ENCODE data around the gene FAAH. TPM values are rescaled to one million over a fixed set of nuclear protein-coding genes. Genes with fewer than 3 reads are reported as not detected.
"Not testable (repeated sequence)": the region's sequence is repeated elsewhere in the genome, so short reads cannot be mapped to it uniquely, and the experiment has no call there.

The FAAH gene
- 1.3 TPM in 1 of 2 replicates, not detected in the other for total RNA-seq (2014; rRNA removed; shearing (Covaris generic); ENCODE audit: low replicate concordance)

- no peak for DNase-seq
- H3K9me3 ChIP-seq (ENCODE audit: low read length), result no peaks in the 10 kb centered on the region
These were observed at the start of gene FAAH for GRCh38 chr1:46394108-46394871. Gene FAAH (plus strand): TSS chr1:46394317. CDS start chr1:46394349, 32 bp downstream.

GRCh38 chr1:46344481-46344880, 49.6 kb upstream of the FAAH start:
- peaks cover 28% of the 10 kb centered on the region for H3K79me2 ChIP-seq (ENCODE audit: low read length)
- peaks cover 7% of the 10 kb centered on the region; the same call in 1 of the 2 replicates for H4K20me1 ChIP-seq (ENCODE audit: insufficient read depth, low read depth, low read length)
- H3K9ac ChIP-seq (ENCODE audit: low read length), result no peak overlapping the region
- no peaks in the 10 kb centered on the region for H3K27me3 ChIP-seq (ENCODE audit: low read length)
- H2AFZ ChIP-seq (ENCODE audit: low read length), result no peak overlapping the region
- no peak overlapping the region for H3K4me2 ChIP-seq (ENCODE audit: low read depth, low read length, poor library complexity, severe bottlenecking)
- H3K4me3 ChIP-seq (ENCODE audit: low read length), result no peak overlapping the region
- peaks cover 12% of the 10 kb centered on the region for H3K36me3 ChIP-seq (ENCODE audit: insufficient read depth, low read length)
- no peaks in the 10 kb centered on the region for H3K9me2 ChIP-seq (replicated peaks; ENCODE audit: insufficient read depth, low read length)
- no peak overlapping the region for H3K27ac ChIP-seq (ENCODE audit: low read length)
- peaks cover 22% of the 10 kb centered on the region for H3K4me1 ChIP-seq (ENCODE audit: low read length)
- H3K9me3 ChIP-seq (ENCODE audit: low read length), result no peaks in the 10 kb centered on the region
- DNase-seq, result no peak

More at GRCh38 chr1:46394108-46394871, at the start of gene FAAH:
- Histone ChIP-seq H3K9ac (ENCODE audit: low read length) (no peak within 1 kb of the TSS), H3K36me3 (ENCODE audit: insufficient read depth, low read length) (no peaks in the 10 kb centered on the region), H3K27ac (ENCODE audit: low read length) (no peak within 1 kb of the TSS), H3K4me2 (ENCODE audit: low read depth, low read length, poor library complexity, severe bottlenecking) (no peak within 1 kb of the TSS), H2AFZ (ENCODE audit: low read length) (no peak within 1 kb of the TSS), H3K79me2 (ENCODE audit: low read length) (no peaks in the 10 kb centered on the region), H4K20me1 (ENCODE audit: insufficient read depth, low read depth, low read length) (no peaks in the 10 kb centered on the region), H3K4me3 (ENCODE audit: low read length) (no peak within 1 kb of the TSS), H3K4me1 (ENCODE audit: low read length) (no peaks in the 10 kb centered on the region), H3K27me3 (ENCODE audit: low read length) (no peaks in the 10 kb centered on the region), H3K9me2 (replicated peaks; ENCODE audit: insufficient read depth, low read length) (no peaks in the 10 kb centered on the region)

GRCh38 chr1:46345281-46345680, 48.8 kb upstream of the FAAH start:
- no peaks in the 10 kb centered on the region for H3K27me3 ChIP-seq (ENCODE audit: low read length)
- peaks cover 20% of the 10 kb centered on the region for H3K36me3 ChIP-seq (ENCODE audit: insufficient read depth, low read length)
- peaks cover 32% of the 10 kb centered on the region for H3K79me2 ChIP-seq (ENCODE audit: low read length)
- H3K9ac ChIP-seq (ENCODE audit: low read length), result no peak overlapping the region
- peaks cover 7% of the 10 kb centered on the region; the same call in 1 of the 2 replicates for H4K20me1 ChIP-seq (ENCODE audit: insufficient read depth, low read depth, low read length)
- DNase-seq, result peak; percentile 20
- no peaks in the 10 kb centered on the region for H3K9me2 ChIP-seq (replicated peaks; ENCODE audit: insufficient read depth, low read length)
- H3K4me3 ChIP-seq (ENCODE audit: low read length), result no peak overlapping the region
- H3K4me1 ChIP-seq (ENCODE audit: low read length), result peaks cover 14% of the 10 kb centered on the region
- no peak overlapping the region for H3K4me2 ChIP-seq (ENCODE audit: low read depth, low read length, poor library complexity, severe bottlenecking)
- H3K27ac ChIP-seq (ENCODE audit: low read length), result no peak overlapping the region
- no peaks in the 10 kb centered on the region for H3K9me3 ChIP-seq (ENCODE audit: low read length)
- no peak overlapping the region for H2AFZ ChIP-seq (ENCODE audit: low read length)

DNA sequence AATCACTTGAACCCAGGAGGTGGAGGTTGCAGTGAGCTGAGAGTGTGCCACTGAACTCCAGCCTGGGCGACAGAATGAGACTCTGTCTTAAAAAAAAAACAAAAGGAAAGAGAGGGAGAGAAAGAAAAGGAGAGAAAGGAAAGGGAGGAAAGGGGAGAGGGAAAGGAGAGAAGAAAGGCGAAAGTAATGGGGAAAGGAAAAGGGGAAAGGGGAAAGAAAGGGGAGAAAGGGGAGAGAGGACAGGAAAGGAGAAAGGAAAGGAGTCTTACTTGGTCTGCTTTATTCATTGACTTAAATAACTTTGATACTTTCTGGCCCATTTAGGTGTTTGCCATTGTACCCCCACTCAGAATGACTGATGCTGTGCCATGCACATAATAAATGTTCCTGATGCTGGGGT, 41.8 kb upstream of the FAAH start:
- Histone ChIP-seq H3K4me1 (ENCODE audit: low read length) (no peaks in the 10 kb centered on the region), H4K20me1 (ENCODE audit: insufficient read depth, low read depth, low read length) (no peaks in the 10 kb centered on the region), H3K4me2 (ENCODE audit: low read depth, low read length, poor library complexity, severe bottlenecking) (no peak overlapping the region), H3K36me3 (ENCODE audit: insufficient read depth, low read length) (peaks cover 36% of the 10 kb centered on the region), H3K4me3 (ENCODE audit: low read length) (no peak overlapping the region), H3K9me3 (ENCODE audit: low read length) (no peaks in the 10 kb centered on the region), H3K79me2 (ENCODE audit: low read length) (peaks cover 7% of the 10 kb centered on the region), H3K9ac (ENCODE audit: low read length) (no peak overlapping the region), H3K27me3 (ENCODE audit: low read length) (no peaks in the 10 kb centered on the region), H3K9me2 (replicated peaks; ENCODE audit: insufficient read depth, low read length) (no peaks in the 10 kb centered on the region), H2AFZ (ENCODE audit: low read length) (no peak overlapping the region), H3K27ac (ENCODE audit: low read length) (no peak overlapping the region)
- peak; percentile 34 for DNase-seq

- DNase-seq; H3K9me3 ChIP-seq (ENCODE audit: low read length); H4K20me1 ChIP-seq (ENCODE audit: insufficient read depth, low read depth, low read length); H3K27me3 ChIP-seq (ENCODE audit: low read length); H2AFZ ChIP-seq (ENCODE audit: low read length); H3K4me2 ChIP-seq (ENCODE audit: low read depth, low read length, poor library complexity, severe bottlenecking); H3K79me2 ChIP-seq (ENCODE audit: low read length); H3K27ac ChIP-seq (ENCODE audit: low read length); H3K9me2 ChIP-seq (replicated peaks; ENCODE audit: insufficient read depth, low read length); H3K4me3 ChIP-seq (ENCODE audit: low read length); H3K4me1 ChIP-seq (ENCODE audit: low read length); H3K9ac ChIP-seq (ENCODE audit: low read length): not testable (repeated sequence)
- peaks cover 22% of the 10 kb centered on the region for H3K36me3 ChIP-seq (ENCODE audit: insufficient read depth, low read length)
These were observed 38.2 kb upstream of the FAAH start for GRCh38 chr1:46355920-46356319.

DNA sequence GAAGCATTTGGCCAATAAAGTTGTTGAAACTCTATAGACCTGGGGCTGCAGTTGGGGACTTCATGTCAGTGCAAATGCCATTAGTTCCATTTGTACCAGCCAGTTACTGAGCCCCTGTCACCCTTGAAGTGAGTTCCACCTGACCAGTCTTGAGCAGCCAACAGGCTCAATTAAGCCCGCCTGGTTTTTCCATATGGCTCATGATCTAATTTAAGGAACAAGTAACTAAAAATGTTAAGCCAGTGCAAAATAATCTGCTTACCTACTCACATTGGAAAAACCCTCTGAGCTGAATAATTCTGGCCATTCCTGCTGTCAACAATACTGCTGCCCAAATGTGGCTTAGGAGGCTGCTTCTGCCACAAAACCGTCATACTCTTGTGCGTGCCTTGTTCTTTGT, 32.0 kb upstream of the FAAH start:
- no peak for DNase-seq
- Histone ChIP-seq H3K79me2 (ENCODE audit: low read length) (no peaks in the 10 kb centered on the region), H3K9ac (ENCODE audit: low read length) (no peak overlapping the region), H3K9me2 (replicated peaks; ENCODE audit: insufficient read depth, low read length) (no peaks in the 10 kb centered on the region), H2AFZ (ENCODE audit: low read length) (no peak overlapping the region), H3K4me1 (ENCODE audit: low read length) (peaks cover 13% of the 10 kb centered on the region), H3K4me2 (ENCODE audit: low read depth, low read length, poor library complexity, severe bottlenecking) (no peak overlapping the region), H3K27me3 (ENCODE audit: low read length) (no peaks in the 10 kb centered on the region), H3K4me3 (ENCODE audit: low read length) (no peak overlapping the region), H3K9me3 (ENCODE audit: low read length) (no peaks in the 10 kb centered on the region), H3K36me3 (ENCODE audit: insufficient read depth, low read length) (peaks cover 35% of the 10 kb centered on the region), H4K20me1 (ENCODE audit: insufficient read depth, low read depth, low read length) (no peaks in the 10 kb centered on the region), H3K27ac (ENCODE audit: low read length) (no peak overlapping the region)

DNA sequence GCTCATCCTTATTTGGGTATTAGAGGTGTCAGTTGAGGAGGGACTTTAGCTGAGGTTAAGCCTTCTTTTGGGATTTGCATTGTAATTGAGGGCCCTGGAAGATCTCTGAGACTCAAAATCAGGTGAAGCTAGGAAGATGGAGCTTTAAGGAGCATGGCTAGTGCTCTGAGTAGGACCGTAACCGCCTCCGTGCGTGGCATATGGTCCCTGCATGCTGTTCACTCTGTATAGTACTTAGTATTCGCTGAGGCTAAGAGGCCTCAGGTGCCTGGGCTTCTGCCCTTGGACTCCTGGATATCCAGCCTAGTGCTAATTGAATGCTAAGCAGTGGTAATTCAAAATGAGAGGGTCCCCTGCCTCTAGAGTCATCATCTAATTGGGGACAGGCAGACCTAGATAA, 31.0 kb upstream of the FAAH start:
- Histone ChIP-seq H2AFZ (ENCODE audit: low read length) (no peak overlapping the region), H3K9ac (ENCODE audit: low read length) (no peak overlapping the region), H3K4me3 (ENCODE audit: low read length) (no peak overlapping the region), H3K27ac (ENCODE audit: low read length) (no peak overlapping the region), H4K20me1 (ENCODE audit: insufficient read depth, low read depth, low read length) (no peaks in the 10 kb centered on the region), H3K27me3 (ENCODE audit: low read length) (no peaks in the 10 kb centered on the region), H3K36me3 (ENCODE audit: insufficient read depth, low read length) (peaks cover 33% of the 10 kb centered on the region), H3K9me3 (ENCODE audit: low read length) (no peaks in the 10 kb centered on the region), H3K9me2 (replicated peaks; ENCODE audit: insufficient read depth, low read length) (no peaks in the 10 kb centered on the region), H3K4me2 (ENCODE audit: low read depth, low read length, poor library complexity, severe bottlenecking) (no peak overlapping the region), H3K79me2 (ENCODE audit: low read length) (no peaks in the 10 kb centered on the region), H3K4me1 (ENCODE audit: low read length) (peaks cover 13% of the 10 kb centered on the region)
- no peak for DNase-seq

GRCh38 chr1:46364612-46365011, 29.5 kb upstream of the FAAH start:
- Histone ChIP-seq H3K9me2 (replicated peaks; ENCODE audit: insufficient read depth, low read length) (no peaks in the 10 kb centered on the region), H3K36me3 (ENCODE audit: insufficient read depth, low read length) (peaks cover 33% of the 10 kb centered on the region), H3K9me3 (ENCODE audit: low read length) (no peaks in the 10 kb centered on the region), H3K27ac (ENCODE audit: low read length) (no peak overlapping the region), H3K4me3 (ENCODE audit: low read length) (no peak overlapping the region), H3K4me1 (ENCODE audit: low read length) (peaks cover 21% of the 10 kb centered on the region), H3K79me2 (ENCODE audit: low read length) (no peaks in the 10 kb centered on the region), H3K9ac (ENCODE audit: low read length) (no peak overlapping the region), H4K20me1 (ENCODE audit: insufficient read depth, low read depth, low read length) (no peaks in the 10 kb centered on the region), H3K27me3 (ENCODE audit: low read length) (no peaks in the 10 kb centered on the region), H3K4me2 (ENCODE audit: low read depth, low read length, poor library complexity, severe bottlenecking) (no peak overlapping the region), H2AFZ (ENCODE audit: low read length) (no peak overlapping the region)
- DNase-seq, result no peak

All from Karpas-422 (cell line).